ENCODE data around the gene FMN1.

Gene FMN1

GRCh38 chr15:32739522-32740063 lies 454.9 kb downstream of the FMN1 start:
- DNase-seq: no peak

GRCh38 chr15:32738666-32739065 lies 455.8 kb downstream of the FMN1 start:
- no peak for DNase-seq

- DNase-seq: no peak
These were observed 457.2 kb downstream of the FMN1 start for GRCh38 chr15:32737304-32737703.

GRCh38 chr15:32736701-32737061 lies 457.8 kb downstream of the FMN1 start:
- no peak for DNase-seq

- no peak for DNase-seq
These were observed 458.4 kb downstream of the FMN1 start for GRCh38 chr15:32735989-32736700.

GRCh38 chr15:32733281-32733680 lies 461.2 kb downstream of the FMN1 start:
- no peak for DNase-seq

- DNase-seq: no peak
These were observed 461.8 kb downstream of the FMN1 start for GRCh38 chr15:32732574-32733157.

GRCh38 chr15:32730677-32731654 lies 463.5 kb downstream of the FMN1 start:
- peak; percentile 8 for DNase-seq

- DNase-seq: no peak
These were observed 464.7 kb downstream of the FMN1 start for GRCh38 chr15:32729700-32730395.

GRCh38 chr15:32723171-32723948 lies 471.2 kb downstream of the FMN1 start:
- DNase-seq: no peak

GRCh38 chr15:32722136-32722535 lies 472.4 kb downstream of the FMN1 start:
- no peak for DNase-seq

GRCh38 chr15:32721596-32721995 lies 472.9 kb downstream of the FMN1 start:
- DNase-seq: no peak

- no peak for DNase-seq
These were observed 475.4 kb downstream of the FMN1 start for GRCh38 chr15:32718821-32719716.

- DNase-seq: no peak
These were observed 476.2 kb downstream of the FMN1 start for GRCh38 chr15:32718227-32718820.

GRCh38 chr15:32717426-32718226 lies 476.9 kb downstream of the FMN1 start, which contains the start of gene GREM1:
Gene GREM1, plus strand, starts transcription at chr15:32718004. Its CDS starts 12,687 bp downstream, at chr15:32730691.
- DNase-seq: no peak

GRCh38 chr15:32716915-32717425 lies 477.5 kb downstream of the FMN1 start:
- no peak for DNase-seq

- no peak for DNase-seq
These were observed 478.1 kb downstream of the FMN1 start for GRCh38 chr15:32716216-32716914.

All from NCI-H1048 (cell line).